Measurements from ENCODE around the gene FTO. TPM values are rescaled to one million over a fixed set of nuclear protein-coding genes. Genes with fewer than 3 reads are reported as not detected.

The FTO gene
- total and polyA plus RNA-seq, 2 of the 13 experiments (the other 11 are each of a cell fraction or from before 2014, with no cell fraction given) = 41.6 to 55.8 TPM

- peak; percentile 22; the same call in 1 of the 2 replicates for TF ChIP-seq ARID3A (IDR thresholded peaks at IDR 0.05; ENCODE audit: low read depth, low read length)
- TF ChIP-seq PCBP2 (optimal IDR thresholded peaks at IDR 0.05; ENCODE audit: low read depth, low read length, poor library complexity, severe bottlenecking) = no peak
- no peak for TF ChIP-seq TBP (CRISPR knock-in tag; IDR thresholded peaks at IDR 0.05)
- TF ChIP-seq, protein P1, sequence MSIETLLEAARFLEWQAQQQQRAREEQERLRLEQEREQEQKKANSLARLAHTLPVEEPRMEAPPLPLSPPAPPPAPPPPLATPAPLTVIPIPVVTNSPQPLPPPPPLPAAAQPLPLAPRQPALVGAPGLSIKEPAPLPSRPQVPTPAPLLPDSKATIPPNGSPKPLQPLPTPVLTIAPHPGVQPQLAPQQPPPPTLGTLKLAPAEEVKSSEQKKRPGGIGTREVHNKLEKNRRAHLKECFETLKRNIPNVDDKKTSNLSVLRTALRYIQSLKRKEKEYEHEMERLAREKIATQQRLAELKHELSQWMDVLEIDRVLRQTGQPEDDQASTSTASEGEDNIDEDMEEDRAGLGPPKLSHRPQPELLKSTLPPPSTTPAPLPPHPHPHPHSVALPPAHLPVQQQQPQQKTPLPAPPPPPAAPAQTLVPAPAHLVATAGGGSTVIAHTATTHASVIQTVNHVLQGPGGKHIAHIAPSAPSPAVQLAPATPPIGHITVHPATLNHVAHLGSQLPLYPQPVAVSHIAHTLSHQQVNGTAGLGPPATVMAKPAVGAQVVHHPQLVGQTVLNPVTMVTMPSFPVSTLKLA (IDR thresholded peaks at IDR 0.05) = no peak
- TF ChIP-seq, protein P2, sequence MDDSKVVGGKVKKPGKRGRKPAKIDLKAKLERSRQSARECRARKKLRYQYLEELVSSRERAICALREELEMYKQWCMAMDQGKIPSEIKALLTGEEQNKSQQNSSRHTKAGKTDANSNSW (CRISPR knock-in tag; IDR thresholded peaks at IDR 0.05; ENCODE audit: borderline replicate concordance) = no peak
- TF ChIP-seq ZNF790 (CRISPR knock-in tag; IDR thresholded peaks at IDR 0.05; ENCODE audit: borderline replicate concordance) = no peak
- TF ChIP-seq ZNF263 (CRISPR knock-in tag; IDR thresholded peaks at IDR 0.05) = no peak
- TF ChIP-seq ISL2 (CRISPR knock-in tag; IDR thresholded peaks at IDR 0.05) = 0 out of 2 replicates have a peak, but pooled peaks have one; percentile 23
- TF ChIP-seq PAX8 (CRISPR knock-in tag; IDR thresholded peaks at IDR 0.05; ENCODE audit: borderline replicate concordance) = no peak
- no peak for TF ChIP-seq ZSCAN31 (CRISPR knock-in tag; IDR thresholded peaks at IDR 0.05; ENCODE audit: low read depth)
- no peak for TF ChIP-seq TBX3 (IDR thresholded peaks at IDR 0.05; ENCODE audit: borderline replicate concordance)
- TF ChIP-seq TAF1 (CRISPR knock-in tag; IDR thresholded peaks at IDR 0.05) = no peak
- no peak for TF ChIP-seq ZNF572 (CRISPR knock-in tag; IDR thresholded peaks at IDR 0.05)
- no peak for TF ChIP-seq ZNF546 (CRISPR knock-in tag; conservative IDR thresholded peaks at IDR 0.05)
- TF ChIP-seq ZNF749 (CRISPR knock-in tag; IDR thresholded peaks at IDR 0.05; ENCODE audit: borderline replicate concordance) = no peak
- peak; percentile 85; the same call in 1 of the 2 replicates for TF ChIP-seq HNRNPUL1 (IDR thresholded peaks at IDR 0.05; ENCODE audit: low read depth, low read length)
- TF ChIP-seq MTA3 (CRISPR knock-in tag; IDR thresholded peaks at IDR 0.05) = no peak
- TF ChIP-seq MEIS1 (CRISPR knock-in tag; IDR thresholded peaks at IDR 0.05; ENCODE audit: borderline replicate concordance) = no peak
- peak; percentile 44; the same call in 1 of the 2 replicates for TF ChIP-seq PAXIP1 (CRISPR knock-in tag; conservative IDR thresholded peaks at IDR 0.05)
- TF ChIP-seq FOXA3 (CRISPR knock-in tag; IDR thresholded peaks at IDR 0.05) = peak; percentile 49; the same call in 1 of the 2 replicates
These were observed 52.5 kb downstream of the FTO start (continued) for GRCh38 chr16:53756275-53756996.
